GM12874 (cell line): ENCODE measurements around the gene PSMG2.

ENCODE experiments used
- TF ChIP-seq, protein P1 (sequence below): IDR thresholded peaks from 2 replicates; pipeline ENCODE4 v1.5.1; 2011; ENCODE audit warnings: low read depth, mild to moderate bottlenecking, control low read depth, low read length, moderate library complexity; ENCODE audit not compliant: insufficient read depth

PSMG2 gene

GRCh38 chr18:12726774-12727550, 24.1 kb downstream of the PSMG2 start:
- TF ChIP-seq, protein P1, sequence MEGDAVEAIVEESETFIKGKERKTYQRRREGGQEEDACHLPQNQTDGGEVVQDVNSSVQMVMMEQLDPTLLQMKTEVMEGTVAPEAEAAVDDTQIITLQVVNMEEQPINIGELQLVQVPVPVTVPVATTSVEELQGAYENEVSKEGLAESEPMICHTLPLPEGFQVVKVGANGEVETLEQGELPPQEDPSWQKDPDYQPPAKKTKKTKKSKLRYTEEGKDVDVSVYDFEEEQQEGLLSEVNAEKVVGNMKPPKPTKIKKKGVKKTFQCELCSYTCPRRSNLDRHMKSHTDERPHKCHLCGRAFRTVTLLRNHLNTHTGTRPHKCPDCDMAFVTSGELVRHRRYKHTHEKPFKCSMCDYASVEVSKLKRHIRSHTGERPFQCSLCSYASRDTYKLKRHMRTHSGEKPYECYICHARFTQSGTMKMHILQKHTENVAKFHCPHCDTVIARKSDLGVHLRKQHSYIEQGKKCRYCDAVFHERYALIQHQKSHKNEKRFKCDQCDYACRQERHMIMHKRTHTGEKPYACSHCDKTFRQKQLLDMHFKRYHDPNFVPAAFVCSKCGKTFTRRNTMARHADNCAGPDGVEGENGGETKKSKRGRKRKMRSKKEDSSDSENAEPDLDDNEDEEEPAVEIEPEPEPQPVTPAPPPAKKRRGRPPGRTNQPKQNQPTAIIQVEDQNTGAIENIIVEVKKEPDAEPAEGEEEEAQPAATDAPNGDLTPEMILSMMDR, result peak; percentile 86

- TF ChIP-seq, protein P1, result no peak
These were observed 34.5 kb downstream of the PSMG2 start for GRCh38 chr18:12737243-12737902.

GRCh38 chr18:12741351-12741750, 38.5 kb downstream of the PSMG2 start:
- TF ChIP-seq, protein P1, result no peak

GRCh38 chr18:12742453-12742852, 39.6 kb downstream of the PSMG2 start:
- TF ChIP-seq, protein P1, result no peak

GRCh38 chr18:12744103-12744502, 41.3 kb downstream of the PSMG2 start:
- TF ChIP-seq, protein P1, result peak; percentile 18; the same call in 1 of the 2 replicates

- TF ChIP-seq, protein P1, result no peak
These were observed 42.4 kb downstream of the PSMG2 start for GRCh38 chr18:12745095-12745795.
